GM12892 (cell line): ENCODE measurements around the gene PTPN23.

Experiments used
- POLR2A ChIP-seq: IDR thresholded peaks from 2 replicates; pipeline ENCODE4 v1.6.1; 2011; ENCODE audit warnings: low read depth, low read length, control low read depth
- POLR2AphosphoS5 ChIP-seq: IDR thresholded peaks from 2 replicates; pipeline ENCODE4 v1.6.1; 2011; ENCODE audit warnings: low read depth, low read length, control low read depth
- TAF1 ChIP-seq: IDR thresholded peaks from 2 replicates; pipeline ENCODE4 v1.6.1; 2011; ENCODE audit warnings: low read depth, mild to moderate bottlenecking, control low read depth, low read length, borderline replicate concordance

DNA sequence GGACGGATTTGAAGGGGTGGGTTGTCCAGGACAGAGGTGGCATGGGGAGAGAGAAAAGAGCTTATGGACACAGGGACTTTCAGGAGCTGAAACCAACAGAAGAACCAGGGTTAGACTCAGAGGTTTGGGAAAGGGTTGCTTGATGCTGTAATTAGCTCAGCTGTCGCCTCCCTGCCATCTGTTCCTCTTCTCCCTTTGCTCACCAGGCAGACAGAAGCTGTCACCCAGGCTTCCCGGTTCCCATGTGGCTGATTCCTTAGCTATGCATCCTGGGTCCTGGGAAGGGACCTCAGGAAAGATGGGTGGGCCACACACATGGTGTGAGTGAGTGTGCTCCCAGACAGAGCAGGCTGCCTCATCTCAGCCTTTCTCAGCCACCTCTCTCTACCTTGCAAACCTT, 14.1 kb downstream of the PTPN23 start:
- TF ChIP-seq POLR2A, result no peak
- no peak for TF ChIP-seq POLR2AphosphoS5
- no peak for TF ChIP-seq TAF1
